Stimulated activated CD8-positive, alpha-beta memory T cell treated with anti-CD3 and anti-CD28 coated beads, Interleukin-4, amount 100 ng/mL, for 4 hours (primary cell): ENCODE data around the gene SALL2.

ENCODE experiments used
- DNase-seq, 2 donors: peaks; one replicate each; pipeline ENCODE4 v3.0.0-alpha.2; 2020; ENCODE audit warnings: low read depth in 2 of 2, low spot score in 1 of 2

Gene SALL2

GRCh38 chr14:21494902-21495762 is 31.0 kb downstream of the SALL2 start:
- no peak for DNase-seq

- no peak for DNase-seq
Measured at GRCh38 chr14:21486640-21487087, 39.5 kb downstream of the SALL2 start.

DNA sequence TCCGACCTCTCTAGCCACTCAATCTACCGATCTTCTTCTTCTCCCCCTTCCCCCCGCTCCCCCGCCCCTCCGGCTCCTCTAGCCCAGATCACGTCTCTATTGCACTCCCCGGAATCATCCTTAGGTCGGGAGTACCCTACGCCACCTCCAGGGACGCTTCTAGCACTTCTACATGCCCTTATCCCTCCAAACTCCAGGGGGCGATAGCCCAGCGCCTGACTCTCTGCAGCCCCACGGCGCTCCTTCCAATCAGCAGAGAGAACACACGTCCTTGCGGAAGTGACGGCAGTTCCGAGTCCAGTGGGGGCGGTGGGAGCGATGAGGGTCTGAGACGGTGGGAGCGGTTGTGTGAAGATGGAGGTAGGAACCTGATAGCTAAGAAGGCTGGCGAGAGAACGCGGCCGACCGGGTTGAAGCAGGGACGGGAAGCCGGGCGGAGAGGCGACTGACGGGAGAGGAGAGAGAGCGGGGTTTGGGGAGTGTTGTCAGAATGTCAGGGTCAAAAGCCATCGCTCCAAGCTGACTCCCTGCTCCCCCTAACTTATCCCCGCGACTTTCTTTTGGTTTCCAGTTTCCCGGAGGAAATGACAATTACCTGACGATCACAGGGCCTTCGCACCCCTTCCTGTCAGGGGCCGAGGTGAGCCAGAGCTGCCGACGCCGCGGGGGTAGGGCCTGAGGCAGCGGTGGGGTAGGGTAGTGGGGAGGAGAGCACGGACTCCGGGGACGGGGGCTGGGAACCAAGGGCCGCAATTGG is 49.0 kb downstream of the SALL2 start, which contains the start of the genes RAB2B and TOX4:
RAB2B (minus strand) TSS at position 35 of the 757 bp plus-strand sequence. CDS start 87 bp downstream, outside the sequence.
TOX4 (plus strand) TSS at position 271 of the 757 bp plus-strand sequence; CDS start at position 355, 84 bp downstream.
- peak; percentile 82 to 91 for DNase-seq

- peak; percentile 68 to 73 for DNase-seq
Measured at GRCh38 chr14:21476523-21476924, 49.6 kb downstream of the SALL2 start.

GRCh38 chr14:21475767-21476522 is 50.2 kb downstream of the SALL2 start:
- DNase-seq, result no peak
